HG03442 (cell line): ENCODE results near the gene IL22.

Experiments used
- ATAC-seq: cut with Tn5 transposase; IDR thresholded peaks from one replicate; pipeline ENCODE4 v1.9.1; 2021; ENCODE audit warnings: mild to moderate bottlenecking, moderate library complexity; ENCODE audit not compliant: unreplicated experiment

Gene IL22

GRCh38 chr12:68264857-68265256, 11.5 kb upstream of the IL22 start:
- ATAC-seq: no peak

GRCh38 chr12:68264158-68264855, 10.9 kb upstream of the IL22 start:
- ATAC-seq: no peak

GRCh38 chr12:68263366-68263765, 10.0 kb upstream of the IL22 start:
- no peak for ATAC-seq

GRCh38 chr12:68261896-68262295, 8.5 kb upstream of the IL22 start:
- no peak for ATAC-seq

GRCh38 chr12:68260153-68260552, 6.7 kb upstream of the IL22 start:
- no peak for ATAC-seq

GRCh38 chr12:68259318-68259940, 6.0 kb upstream of the IL22 start:
- no peak for ATAC-seq

GRCh38 chr12:68252077-68252476, 1.3 kb downstream of the IL22 start:
- ATAC-seq: no peak

GRCh38 chr12:68250454-68250853, 3.0 kb downstream of the IL22 start:
- ATAC-seq: no peak

- ATAC-seq: no peak
These were observed 5.6 kb downstream of the IL22 start for GRCh38 chr12:68247785-68248184.

- no peak for ATAC-seq
These were observed 7.1 kb downstream of the IL22 start for GRCh38 chr12:68246350-68246749.

- no peak for ATAC-seq
These were observed 8.0 kb downstream of the IL22 start for GRCh38 chr12:68245180-68246021.

- ATAC-seq: no peak
These were observed 10.6 kb downstream of the IL22 start for GRCh38 chr12:68242777-68243176.

GRCh38 chr12:68240975-68241374, 12.4 kb downstream of the IL22 start:
- ATAC-seq: peak; percentile 96

GRCh38 chr12:68240079-68240478, 13.3 kb downstream of the IL22 start:
- ATAC-seq: no peak

- no peak for ATAC-seq
These were observed 14.0 kb downstream of the IL22 start for GRCh38 chr12:68239309-68239982.

GRCh38 chr12:68237619-68238018, 15.8 kb downstream of the IL22 start:
- no peak for ATAC-seq

- no peak for ATAC-seq
These were observed 16.3 kb downstream of the IL22 start for GRCh38 chr12:68237078-68237477.

GRCh38 chr12:68236421-68237059, 16.9 kb downstream of the IL22 start:
- ATAC-seq: peak; percentile 63

GRCh38 chr12:68235576-68235975, 17.8 kb downstream of the IL22 start:
- no peak for ATAC-seq

- no peak for ATAC-seq
These were observed 19.3 kb downstream of the IL22 start for GRCh38 chr12:68234140-68234539.

- no peak for ATAC-seq
These were observed 19.9 kb downstream of the IL22 start for GRCh38 chr12:68233498-68233897.
